ENCODE results near the gene MYO3B. TPM values are rescaled to one million over a fixed set of nuclear protein-coding genes. Genes with fewer than 3 reads are reported as not detected.

MYO3B gene
- total RNA-seq, 1 experiment from 2014 or later: 0.50 TPM

GRCh38 chr2:170514140-170514539 lies 336.2 kb downstream of the MYO3B start:
- Mint-ChIP-seq H3K27ac (no peak overlapping the region), H3K4me3 (no peak overlapping the region), H3K9me3 (no peaks in the 10 kb centered on the region), H3K27me3 (ENCODE audit: low read depth) (peaks cover 3% of the 10 kb centered on the region), H3K36me3 (no peaks in the 10 kb centered on the region), H3K4me1 (peaks cover 9% of the 10 kb centered on the region)
- DNase-seq (ENCODE audit: low spot score) (no peak), ATAC-seq (no peak)
- ChIA-PET CTCF (no interaction called here), POLR2A (interaction anchor here (0.8 kb wide), 1 partner anchor 26 kb away, joined by 3 read pairs; no protein-coding TSS in a partner anchor)
- TF ChIP-seq PRDM15 (CRISPR knock-in tag; IDR thresholded peaks at IDR 0.05): no peak
- TF ChIP-seq HMGA2 (CRISPR knock-in tag; IDR thresholded peaks at IDR 0.05): no peak
- no peak for TF ChIP-seq RELA (CRISPR knock-in tag; IDR thresholded peaks at IDR 0.05; ENCODE audit: borderline replicate concordance)
- no peak for TF ChIP-seq E2F5 (CRISPR knock-in tag; IDR thresholded peaks at IDR 0.05)
- no peak for TF ChIP-seq ZNF219 (CRISPR knock-in tag; IDR thresholded peaks at IDR 0.05; ENCODE audit: borderline replicate concordance)
- no peak for TF ChIP-seq PREB (CRISPR knock-in tag; IDR thresholded peaks at IDR 0.05; ENCODE audit: borderline replicate concordance)
- no peak for TF ChIP-seq TEAD4 (CRISPR knock-in tag; IDR thresholded peaks at IDR 0.05)
- no peak for TF ChIP-seq SP1 (CRISPR knock-in tag; conservative IDR thresholded peaks at IDR 0.05)

GRCh38 chr2:170517538-170517937 lies 339.6 kb downstream of the MYO3B start:
- ChIA-PET CTCF (no interaction called here), POLR2A (no interaction called here)
- no peak for DNase-seq (ENCODE audit: low spot score)
- H3K4me1 Mint-ChIP-seq: no peaks in the 10 kb centered on the region
- H3K27ac Mint-ChIP-seq: no peak overlapping the region
- no peak overlapping the region for H3K4me3 Mint-ChIP-seq
- ATAC-seq: no peak
- peaks cover 3% of the 10 kb centered on the region for H3K27me3 Mint-ChIP-seq (ENCODE audit: low read depth)
- no peaks in the 10 kb centered on the region for H3K9me3 Mint-ChIP-seq
- no peaks in the 10 kb centered on the region for H3K36me3 Mint-ChIP-seq
- TF ChIP-seq HMGXB4 (CRISPR knock-in tag; IDR thresholded peaks at IDR 0.05): no peak
- no peak for TF ChIP-seq CREB1 (CRISPR knock-in tag; IDR thresholded peaks at IDR 0.05)
- no peak for TF ChIP-seq TCF7 (CRISPR knock-in tag; IDR thresholded peaks at IDR 0.05; ENCODE audit: low read depth)
- TF ChIP-seq ESRRA (CRISPR knock-in tag; IDR thresholded peaks at IDR 0.05; ENCODE audit: borderline replicate concordance): no peak
- no peak for TF ChIP-seq ZNF396 (CRISPR knock-in tag; IDR thresholded peaks at IDR 0.05; ENCODE audit: borderline replicate concordance)
- TF ChIP-seq TP53 (CRISPR knock-in tag; IDR thresholded peaks at IDR 0.05): no peak
- no peak for TF ChIP-seq ZNF121 (CRISPR knock-in tag; IDR thresholded peaks at IDR 0.05)
- TF ChIP-seq GRHL2 (CRISPR knock-in tag; IDR thresholded peaks at IDR 0.05; ENCODE audit: insufficient replicate concordance, severe bottlenecking): no peak
- no peak for TF ChIP-seq ZSCAN18 (CRISPR knock-in tag; IDR thresholded peaks at IDR 0.05)
- TF ChIP-seq JAZF1 (CRISPR knock-in tag; IDR thresholded peaks at IDR 0.05): no peak
- no peak for TF ChIP-seq ETV6 (CRISPR knock-in tag; IDR thresholded peaks at IDR 0.05)
- TF ChIP-seq ZNF425 (CRISPR knock-in tag; conservative IDR thresholded peaks at IDR 0.05): no peak
- TF ChIP-seq ZNF671 (CRISPR knock-in tag; IDR thresholded peaks at IDR 0.05): no peak
- TF ChIP-seq IRF1 (CRISPR knock-in tag; IDR thresholded peaks at IDR 0.05): no peak
- TF ChIP-seq TEAD4 (CRISPR knock-in tag; IDR thresholded peaks at IDR 0.05): no peak

All from WTC11 (cell line).